ENCODE results near the gene SLC27A5.

The SLC27A5 gene

GRCh38 chr19:58557221-58558065 is 45.7 kb upstream of the SLC27A5 start:
- Histone ChIP-seq H3K4me3 (peak overlapping the region; percentile 76 to 98 (median 94)), H4K20me1 (peaks cover 0 to 41% (median 22%) of the 10 kb centered on the region in 11 experiments; a peak in 19 of 22 replicates), H3K27me3 (peaks cover 0 to 9% (median 0%) of the 10 kb centered on the region in 11 experiments; a peak in 7 of 22 replicates), H3K36me3 (peaks cover 26 to 40% (median 34%) of the 10 kb centered on the region in 11 experiments), H3K4me2 (peak overlapping the region; percentile 89 to 100 (median 98)), H3K4me1 (peaks cover 68 to 76% (median 72%) of the 10 kb centered on the region in 10 experiments), H3K9me3 (replicated peaks in 1 of 11) (no peaks in the 10 kb centered on the region), H3K27ac (peak overlapping the region; percentile 95 to 99 (median 98)), H3K9ac (peak overlapping the region; percentile 89 to 98 (median 96))
- TF ChIP-seq Cebpa-rat (IDR thresholded peaks at IDR 0.05), result no peak

- TF ChIP-seq Cebpa-rat (IDR thresholded peaks at IDR 0.05), result no peak
- no peaks in the 10 kb centered on the region for H3K9me3 ChIP-seq (replicated peaks in 1 of 11)
- H3K9ac ChIP-seq, result peak overlapping the region; percentile 89 to 98 (median 96)
- H3K4me2 ChIP-seq, result peak overlapping the region; percentile 89 to 100 (median 98)
- H4K20me1 ChIP-seq, result peaks cover 0 to 49% (median 30%) of the 10 kb centered on the region in 11 experiments; a peak in 20 of 22 replicates
- peaks cover 61 to 75% (median 65%) of the 10 kb centered on the region in 10 experiments for H3K4me1 ChIP-seq
- peak overlapping the region; percentile 76 to 98 (median 94) for H3K4me3 ChIP-seq
- peaks cover 0 to 2% (median 0%) of the 10 kb centered on the region in 11 experiments; a peak in 1 of 22 replicates for H3K27me3 ChIP-seq
- H3K36me3 ChIP-seq, result peaks cover 33 to 47% (median 41%) of the 10 kb centered on the region in 11 experiments
- H3K27ac ChIP-seq, result peak overlapping the region; percentile 95 to 99 (median 98); a peak in 21 of 22 replicates
Measured at GRCh38 chr19:58556622-58557220, 44.9 kb upstream of the SLC27A5 start.

- H3K9ac ChIP-seq, result peak overlapping the region; percentile 89 to 98 (median 96)
- peak overlapping the region; percentile 95 to 99 (median 98); a peak in 21 of 22 replicates for H3K27ac ChIP-seq
- H3K4me2 ChIP-seq, result peak overlapping the region; percentile 89 to 100 (median 98)
- no peak for TF ChIP-seq Cebpa-rat (IDR thresholded peaks at IDR 0.05)
- H3K27me3 ChIP-seq, result no peaks in the 10 kb centered on the region
- H3K4me3 ChIP-seq, result peak overlapping the region; percentile 76 to 98 (median 94); a peak in 19 of 20 replicates
- H3K36me3 ChIP-seq, result peaks cover 39 to 54% (median 48%) of the 10 kb centered on the region in 11 experiments
- H3K4me1 ChIP-seq, result peaks cover 55 to 75% (median 59%) of the 10 kb centered on the region in 10 experiments
- H4K20me1 ChIP-seq, result peaks cover 5 to 55% (median 36%) of the 10 kb centered on the region in 11 experiments; a peak in 20 of 22 replicates
- H3K9me3 ChIP-seq (replicated peaks in 1 of 11), result no peaks in the 10 kb centered on the region
Measured at GRCh38 chr19:58555920-58556621, 44.3 kb upstream of the SLC27A5 start.

- no peaks in the 10 kb centered on the region for H3K27me3 ChIP-seq
- H3K27ac ChIP-seq, result peak overlapping the region; percentile 75 to 99 (median 97)
- H3K9ac ChIP-seq, result peak overlapping the region; percentile 82 to 98 (median 94)
- peak overlapping the region; percentile 61 to 96 (median 72) for H3K4me3 ChIP-seq
- peak overlapping the region; percentile 89 to 100 (median 98) for H3K4me2 ChIP-seq
- TF ChIP-seq Cebpa-rat (IDR thresholded peaks at IDR 0.05), result no peak
- H3K36me3 ChIP-seq, result peaks cover 46 to 60% (median 54%) of the 10 kb centered on the region in 11 experiments
- H3K4me1 ChIP-seq, result peaks cover 48 to 74% (median 54%) of the 10 kb centered on the region in 10 experiments
- peaks cover 12 to 62% (median 42%) of the 10 kb centered on the region in 11 experiments; a peak in 21 of 22 replicates for H4K20me1 ChIP-seq
- no peaks in the 10 kb centered on the region for H3K9me3 ChIP-seq (replicated peaks in 1 of 11)
Measured at GRCh38 chr19:58555369-58555885, 43.6 kb upstream of the SLC27A5 start.

DNA sequence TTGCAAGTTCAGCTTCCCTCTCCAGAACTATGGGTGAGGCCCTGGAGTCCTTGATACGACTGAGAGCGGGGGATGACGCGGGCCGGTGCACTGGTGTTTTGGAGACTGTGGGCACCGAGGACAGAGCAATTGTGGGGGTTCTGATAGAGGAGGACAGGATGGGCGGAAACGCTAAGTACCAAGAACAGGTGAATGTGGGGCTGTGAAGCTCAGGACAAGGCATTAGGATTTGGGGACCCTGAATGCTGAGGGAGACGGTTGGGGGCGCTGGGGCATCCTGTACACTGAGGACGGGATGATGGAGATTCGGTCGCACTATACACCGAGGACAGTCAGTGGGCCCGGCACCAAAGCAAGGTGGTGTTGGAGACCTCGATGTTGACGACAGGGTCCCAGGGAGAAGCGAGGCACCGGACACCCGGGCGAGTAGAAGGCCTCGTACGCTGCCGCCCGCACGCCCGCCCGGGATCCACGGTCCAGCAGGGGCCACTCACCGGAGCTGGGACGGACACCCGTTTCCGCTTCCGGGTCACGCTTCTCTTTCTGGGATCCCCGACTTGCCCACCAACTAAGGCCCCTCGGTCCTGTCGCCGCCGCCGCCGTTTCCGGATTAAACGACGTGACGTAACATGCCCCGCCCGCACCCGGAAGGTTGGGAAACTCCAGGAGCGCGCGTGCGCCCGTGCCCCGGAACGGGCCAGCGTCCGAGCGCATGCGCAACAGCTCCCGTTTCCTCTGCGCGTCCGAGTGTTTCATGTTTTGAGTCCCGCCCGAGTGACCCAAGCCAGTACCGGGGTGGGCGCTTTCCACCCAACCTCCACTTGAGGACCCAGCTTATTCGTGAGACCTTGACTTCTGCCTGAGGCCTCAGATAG is 42.9 kb upstream of the SLC27A5 start, which contains the start of gene CHMP2A:
TSS of gene CHMP2A (minus strand) at position 612 of the 875 bp plus-strand sequence. CDS start 893 bp downstream, outside the sequence.
- Histone ChIP-seq H3K27me3 (no peaks in the 10 kb centered on the region), H3K4me1 (peaks cover 41 to 74% (median 48%) of the 10 kb centered on the region in 10 experiments), H3K9me3 (replicated peaks in 1 of 11) (no peaks in the 10 kb centered on the region), H3K36me3 (peaks cover 53 to 67% (median 61%) of the 10 kb centered on the region in 11 experiments), H4K20me1 (peaks cover 19 to 69% (median 49%) of the 10 kb centered on the region in 11 experiments; a peak in 21 of 22 replicates), H3K4me2 (peak within 1 kb of the TSS; percentile 89 to 100 (median 98)), H3K27ac (peak within 1 kb of the TSS; percentile 75 to 99 (median 98)), H3K4me3 (peak within 1 kb of the TSS; percentile 61 to 98 (median 90)), H3K9ac (peak within 1 kb of the TSS; percentile 89 to 98 (median 96))
- TF ChIP-seq Cebpa-rat (IDR thresholded peaks at IDR 0.05), result peak in 9 of 11 experiments; percentile 40 to 92 (median 68); a peak in 12 of 22 replicates

DNA sequence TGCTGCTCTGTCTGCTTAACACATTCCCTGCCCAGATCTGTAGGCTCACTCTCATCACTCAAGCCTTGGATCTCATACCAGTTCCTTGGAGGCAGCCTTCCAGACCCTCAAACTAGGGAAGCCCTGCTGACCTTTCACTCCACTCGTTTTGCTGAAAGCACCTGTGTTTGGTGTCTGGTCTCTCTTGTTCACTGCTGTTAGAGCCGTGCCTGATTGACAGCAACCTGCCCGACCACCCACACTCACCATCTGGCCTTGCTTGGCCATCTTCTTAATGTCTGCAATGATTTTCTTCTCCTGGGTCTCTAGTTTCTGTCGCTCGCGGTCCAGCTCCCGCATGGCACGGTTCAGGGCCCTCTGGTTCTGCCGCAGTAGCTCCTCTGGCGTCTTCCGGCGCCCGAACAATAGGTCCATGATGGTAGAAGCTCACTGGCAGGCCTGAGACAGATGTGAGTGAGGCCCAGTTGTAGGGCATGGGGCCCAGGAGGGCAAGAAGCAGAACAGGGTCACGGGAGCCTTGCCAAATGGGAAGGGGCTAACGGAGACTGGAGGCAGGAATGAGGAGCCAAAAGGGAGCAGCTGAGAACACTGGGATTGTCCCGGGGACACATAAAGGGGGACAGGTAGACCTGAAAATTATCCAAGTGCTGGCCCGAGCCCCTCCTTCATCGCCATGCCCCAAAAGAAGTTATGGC is 42.2 kb upstream of the SLC27A5 start:
- H3K27me3 ChIP-seq, result no peaks in the 10 kb centered on the region
- peak overlapping the region; percentile 75 to 99 (median 97) for H3K27ac ChIP-seq
- H3K9ac ChIP-seq, result peak overlapping the region; percentile 82 to 98 (median 94)
- H3K4me1 ChIP-seq, result peaks cover 38 to 76% (median 45%) of the 10 kb centered on the region in 10 experiments
- peak overlapping the region; percentile 61 to 96 (median 72) for H3K4me3 ChIP-seq
- TF ChIP-seq Cebpa-rat (IDR thresholded peaks at IDR 0.05), result no peak
- H4K20me1 ChIP-seq, result peaks cover 26 to 76% (median 57%) of the 10 kb centered on the region in 11 experiments; a peak in 21 of 22 replicates
- peak overlapping the region; percentile 89 to 100 (median 98) for H3K4me2 ChIP-seq
- H3K9me3 ChIP-seq (replicated peaks in 1 of 11), result no peaks in the 10 kb centered on the region
- H3K36me3 ChIP-seq, result peaks cover 61 to 75% (median 69%) of the 10 kb centered on the region in 11 experiments

GRCh38 chr19:58552655-58553054 is 40.9 kb upstream of the SLC27A5 start:
- H3K27me3 ChIP-seq, result no peaks in the 10 kb centered on the region
- no peaks in the 10 kb centered on the region for H3K9me3 ChIP-seq (replicated peaks in 1 of 11)
- H3K9ac ChIP-seq, result peak overlapping the region in 3 of 11 experiments; percentile 7 to 97 (median 21); a peak in 3 of 22 replicates
- H3K4me3 ChIP-seq, result no peak overlapping the region
- H4K20me1 ChIP-seq, result peaks cover 37 to 85% (median 70%) of the 10 kb centered on the region in 11 experiments; a peak in 21 of 22 replicates
- peaks cover 40 to 85% (median 51%) of the 10 kb centered on the region in 10 experiments for H3K4me1 ChIP-seq
- H3K36me3 ChIP-seq, result peaks cover 74 to 88% (median 82%) of the 10 kb centered on the region in 11 experiments
- TF ChIP-seq Cebpa-rat (IDR thresholded peaks at IDR 0.05), result no peak
- peak overlapping the region in 5 of 11 experiments; percentile 26 to 100 (median 100); a peak in 4 of 22 replicates for H3K4me2 ChIP-seq
- no peak overlapping the region for H3K27ac ChIP-seq
